Right lobe of liver (tissue), 4 donors: ENCODE results near the gene NBEA.

Experiments used
- POLR2A ChIP-seq: fragments of 450-650 bp; IDR thresholded peaks from one replicate; pipeline ENCODE4 v1.6.1; 2017; ENCODE audit warnings: antibody characterized with exemption, mild to moderate bottlenecking
- TF ChIP-seq, protein P1 (sequence below), 4 donors: fragments of 200-600 bp in 3 of 4; fragments of 450-650 bp in 1 of 4; IDR thresholded peaks; one replicate each; pipeline versions ENCODE4 v1.5.1 to v1.8.0; 2016 to 2022; ENCODE audit warnings: antibody characterized with exemption in 4 of 4, mild to moderate bottlenecking in 2 of 4
- donor health status: DM: no; HTN: no; CAD: no.
- donor health status: DM: no; HTN: no; CAD: no.
- donor health status: DM: no; HTN: yes; CAD: no.

DNA sequence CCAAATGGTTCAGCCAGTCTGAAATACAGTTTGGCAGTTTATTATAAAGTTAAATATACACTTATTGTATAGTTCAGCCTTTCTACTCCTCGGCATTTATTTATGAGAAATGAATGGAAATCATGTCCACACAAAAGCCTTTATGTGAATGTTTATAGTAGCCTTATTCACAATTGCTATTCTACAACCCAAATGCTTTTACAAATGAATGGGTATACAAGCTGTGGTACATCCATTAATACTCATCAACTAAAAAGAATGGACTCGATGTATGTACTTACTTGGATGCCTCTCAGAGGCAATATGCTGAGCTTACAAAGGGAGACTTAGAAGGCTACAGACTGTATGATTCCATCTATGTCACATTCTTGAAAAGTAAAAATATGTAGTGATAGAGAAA lies 150.7 kb downstream of the NBEA start:
- TF ChIP-seq, protein P1, sequence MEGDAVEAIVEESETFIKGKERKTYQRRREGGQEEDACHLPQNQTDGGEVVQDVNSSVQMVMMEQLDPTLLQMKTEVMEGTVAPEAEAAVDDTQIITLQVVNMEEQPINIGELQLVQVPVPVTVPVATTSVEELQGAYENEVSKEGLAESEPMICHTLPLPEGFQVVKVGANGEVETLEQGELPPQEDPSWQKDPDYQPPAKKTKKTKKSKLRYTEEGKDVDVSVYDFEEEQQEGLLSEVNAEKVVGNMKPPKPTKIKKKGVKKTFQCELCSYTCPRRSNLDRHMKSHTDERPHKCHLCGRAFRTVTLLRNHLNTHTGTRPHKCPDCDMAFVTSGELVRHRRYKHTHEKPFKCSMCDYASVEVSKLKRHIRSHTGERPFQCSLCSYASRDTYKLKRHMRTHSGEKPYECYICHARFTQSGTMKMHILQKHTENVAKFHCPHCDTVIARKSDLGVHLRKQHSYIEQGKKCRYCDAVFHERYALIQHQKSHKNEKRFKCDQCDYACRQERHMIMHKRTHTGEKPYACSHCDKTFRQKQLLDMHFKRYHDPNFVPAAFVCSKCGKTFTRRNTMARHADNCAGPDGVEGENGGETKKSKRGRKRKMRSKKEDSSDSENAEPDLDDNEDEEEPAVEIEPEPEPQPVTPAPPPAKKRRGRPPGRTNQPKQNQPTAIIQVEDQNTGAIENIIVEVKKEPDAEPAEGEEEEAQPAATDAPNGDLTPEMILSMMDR (IDR thresholded peaks at IDR 0.05) = no peak
- no peak for TF ChIP-seq POLR2A
